K562 (cell line): ENCODE data around the gene ITGAE. TPM values are rescaled to one million over a fixed set of nuclear protein-coding genes. Genes with fewer than 3 reads are reported as not detected.

Source experiments
- ATAC-seq: fragments of 200-7000 bp; cut with Tn5 transposase; 3 replicates; pipeline ENCODE4 v1.9.1; 2020; ENCODE audit warnings: moderate library complexity
- BruUV-seq: library from RNA; stranded (reverse); fragments of 400-500 nt; replicated peaks from 2 replicates; lab custom pipeline; 2021; lab: Mats Ljungman, UMichigan
- CTCF ChIA-PET: fragments of 300-600 bp; formaldehyde crosslinking; extraction: SDS; loops from one replicate; lab custom pipeline; 2021; ENCODE audit warnings: low intra/inter-chr PET ratio; lab: Yijun Ruan, JAX
- POLR2A ChIA-PET: fragments of 300-600, 350-650 bp; sonication (Branson Sonifier 250); formaldehyde crosslinking; extraction: SDS; loops from one replicate; lab custom pipeline; 2021; ENCODE audit warnings: antibody characterized with exemption, inconsistent platforms; lab: Yijun Ruan, JAX
- DNase-seq, 4 experiments: peaks; one replicate each; pipeline versions ENCODE4 v3.0.0 to v3.0.0-alpha.2; 2011 to 2018; ENCODE audit warnings: low spot score in 3 of 4, mixed read lengths in 3 of 4; ENCODE audit errors: extremely low read depth in 1 of 4
- FAIRE-seq: peaks from 2 replicates; lab custom pipeline; 2011; peaks lifted over from hg19 to GRCh38; lab: Jason Lieb, UNC
- H2AFZ ChIP-seq: 2 replicates; pipeline ENCODE4 v1.6.0; 2011; ENCODE audit warnings: low read depth, low read length, control low read depth, inconsistent platforms
- H3K27ac ChIP-seq: fragments of 200-600 bp; 3 replicates; pipeline ENCODE4 v1.8.0; 2011; ENCODE audit warnings: low read depth, mild to moderate bottlenecking, control low read depth, inconsistent platforms, low read length, moderate library complexity, mixed read lengths; ENCODE audit errors: extremely low read depth
- H3K27me3 ChIP-seq, 2 experiments: fragments of 300-600 bp in 1 of 2; 2 replicates in 1 of 2; 3 replicates in 1 of 2; pipeline versions ENCODE4 v1.6.0 to v1.8.0; 2011; ENCODE audit warnings: inconsistent platforms in 2 of 2, low read length in 2 of 2, mild to moderate bottlenecking in 1 of 2, mixed read lengths in 1 of 2, moderate library complexity in 1 of 2; ENCODE audit not compliant: control insufficient read depth in 2 of 2, insufficient read depth in 2 of 2
- H3K36me3 ChIP-seq: fragments of 300-600 bp; 3 replicates; pipeline ENCODE4 v1.8.0; 2011; ENCODE audit warnings: mild to moderate bottlenecking, low read length, inconsistent platforms; ENCODE audit not compliant: control insufficient read depth, insufficient read depth
- H3K4me1 ChIP-seq, 2 experiments: fragments of 200-600 bp in 1 of 2; replicated peaks in 1 of 2; 2 replicates in 1 of 2; 3 replicates in 1 of 2; pipeline versions ENCODE4 v1.5.1 to v1.8.0; 2011; ENCODE audit warnings: inconsistent platforms in 2 of 2, low read length in 2 of 2, mild to moderate bottlenecking in 1 of 2, mixed read lengths in 1 of 2, moderate library complexity in 1 of 2; ENCODE audit not compliant: control insufficient read depth in 2 of 2, insufficient read depth in 2 of 2
- H3K4me2 ChIP-seq: 2 replicates; pipeline ENCODE4 v1.6.1; 2011; ENCODE audit warnings: low read length, control low read depth, inconsistent platforms, mixed read lengths; ENCODE audit not compliant: insufficient read depth
- H3K4me3 ChIP-seq: fragments of 200-600 bp; sonication (generic), shearing (Covaris generic); 2 replicates; pipeline ENCODE4 v1.5.1; 2016; ENCODE audit warnings: control low read depth, inconsistent platforms
- H3K79me2 ChIP-seq: fragments of 200-600 bp; 3 replicates; pipeline ENCODE4 v1.8.0; 2011; ENCODE audit warnings: low read length, inconsistent platforms; ENCODE audit not compliant: control insufficient read depth, insufficient read depth
- H3K9ac ChIP-seq, 2 experiments: 2 replicates each; pipeline versions ENCODE4 v1.6.0 to v1.6.1; 2011; ENCODE audit warnings: low read depth in 2 of 2, low read length in 2 of 2, control low read depth in 1 of 2, inconsistent platforms in 1 of 2, mild to moderate bottlenecking in 1 of 2, mixed read lengths in 1 of 2; ENCODE audit not compliant: insufficient read depth in 1 of 2
- H3K9me1 ChIP-seq: one replicate; pipeline ENCODE4 v1.6.0; 2011; ENCODE audit warnings: inconsistent platforms, mild to moderate bottlenecking, low read length, moderate library complexity; ENCODE audit not compliant: control insufficient read depth, insufficient read depth
- H3K9me3 ChIP-seq: replicated peaks from 2 replicates; pipeline ENCODE4 v1.5.1; 2011; ENCODE audit warnings: low read depth, low read length, inconsistent platforms; ENCODE audit not compliant: control insufficient read depth, insufficient read depth
- H4K20me1 ChIP-seq: replicated peaks from 2 replicates; pipeline ENCODE4 v1.6.1; 2011; ENCODE audit warnings: low read length, inconsistent platforms, mixed read lengths; ENCODE audit not compliant: control insufficient read depth, insufficient read depth
- CSDE1 ChIP-seq, 2 experiments: fragments of 450-650 bp; IDR thresholded peaks; 2 replicates each; pipeline ENCODE4 v1.6.1; 2016; ENCODE audit warnings: mild to moderate bottlenecking in 1 of 2
- MXD1 ChIP-seq: fragments of 250-450 bp; sonication (Bioruptor Pico); IDR thresholded peaks from 2 replicates; pipeline ENCODE4 v1.8.0; 2021; ENCODE audit warnings: borderline replicate concordance, mild to moderate bottlenecking, moderate library complexity; ENCODE audit not compliant: poor library complexity, severe bottlenecking
- TARDBP ChIP-seq: fragments of 450-650 bp; IDR thresholded peaks from 2 replicates; pipeline ENCODE4 v1.6.1; 2016
- YY1 ChIP-seq, 3 experiments: IDR thresholded peaks; 2 replicates each; pipeline ENCODE4 v1.6.1; 2011; ENCODE audit warnings: low read length in 2 of 3, mild to moderate bottlenecking in 2 of 3, moderate library complexity in 2 of 3, borderline replicate concordance in 1 of 3, control low read depth in 1 of 3, low read depth in 1 of 3; ENCODE audit not compliant: insufficient read depth in 3 of 3, insufficient replicate concordance in 2 of 3, control insufficient read depth in 1 of 3, insufficient read length in 1 of 3; ENCODE audit errors: extremely low read depth in 1 of 3
- ZNF445 ChIP-seq: fragments of 250-450 bp; sonication (Bioruptor Pico); IDR thresholded peaks from 2 replicates; pipeline ENCODE4 v1.4.0; 2020; ENCODE audit warnings: low read depth, mild to moderate bottlenecking, moderate library complexity
- WGBS: fragments of 100-300 bp; shearing (Covaris generic); methylation state at CpG from one replicate; pipeline ENCODE4 v1.1.6; 2016; ENCODE audit warnings: low coverage, mixed read lengths; ENCODE audit not compliant: insufficient coverage; ENCODE audit errors: missing lambda C conversion rate; 5-methylcytosine and 5-hydroxymethylcytosine counted together
- in situ Hi-C: fragments of 300-500 bp; cut with MboI; formaldehyde crosslinking; loops from 4 replicates; pipeline ENCODE4 v1.15.0; 2018; ENCODE audit warnings: inconsistent platforms, mixed read lengths
- intact Hi-C: fragments of 100-400 bp; cut with micrococcal nuclease; formaldehyde crosslinking; loops from 2 replicates; pipeline ENCODE4 v1.14.2; 2022
- polyA plus RNA-seq, 8 experiments: library from polyadenylated mRNA; depleted of rRNA in 4 of 8; stranded (reverse) in 5 of 8; unstranded in 3 of 8; fragments of >200 nt; fragmentation: Nextera tagmentation in 2 of 8; fragmentation: Illumina TruSeq in 1 of 8; extraction: Ambion mirVana in 2 of 8; extraction: Trizol in 1 of 8; gene quantifications; 2 replicates each; pipeline versions ENCODE4 v1.2.1 to v1.2.3, GENCODE V29; 2011 to 2014; ENCODE audit warnings: inconsistent platforms in 1 of 8, missing spikeins in 1 of 8
- total RNA-seq, 7 experiments: library from RNA; depleted of rRNA in 6 of 7; stranded (reverse); fragments of >200 nt in 6 of 7; fragmentation: Illumina TruSeq in 2 of 7; extraction: Trizol in 2 of 7; gene quantifications; 2 replicates each; pipeline versions ENCODE4 v1.2.1 to v1.2.3, GENCODE V29; 2011 to 2021; ENCODE audit warnings: low replicate concordance in 1 of 7
- TF ChIP-seq, protein P1 (sequence below): fragments of 450-650 bp; formaldehyde crosslinking; IDR thresholded peaks from 2 replicates; pipeline ENCODE4 v1.4.0; 2022; ENCODE audit warnings: mild to moderate bottlenecking, moderate library complexity
- TF ChIP-seq, protein P2 (sequence below), 2 experiments: fragments of 450-650 bp; formaldehyde crosslinking in 1 of 2; IDR thresholded peaks; 2 replicates each; pipeline versions ENCODE4 v1.4.0 to v1.6.1; 2014 to 2020; ENCODE audit warnings: mild to moderate bottlenecking in 2 of 2, borderline replicate concordance in 1 of 2, low read depth in 1 of 2
- TF ChIP-seq, protein P3 (sequence below): fragments of 450-650 bp; IDR thresholded peaks from 2 replicates; pipeline ENCODE4 v1.6.1; 2016

The ITGAE gene
- total and polyA plus RNA-seq, 9 of the 15 experiments (the other 6 are each of a cell fraction or from before 2014, with no cell fraction given), result 14.8 to 160 (median 27.0) TPM

DNA sequence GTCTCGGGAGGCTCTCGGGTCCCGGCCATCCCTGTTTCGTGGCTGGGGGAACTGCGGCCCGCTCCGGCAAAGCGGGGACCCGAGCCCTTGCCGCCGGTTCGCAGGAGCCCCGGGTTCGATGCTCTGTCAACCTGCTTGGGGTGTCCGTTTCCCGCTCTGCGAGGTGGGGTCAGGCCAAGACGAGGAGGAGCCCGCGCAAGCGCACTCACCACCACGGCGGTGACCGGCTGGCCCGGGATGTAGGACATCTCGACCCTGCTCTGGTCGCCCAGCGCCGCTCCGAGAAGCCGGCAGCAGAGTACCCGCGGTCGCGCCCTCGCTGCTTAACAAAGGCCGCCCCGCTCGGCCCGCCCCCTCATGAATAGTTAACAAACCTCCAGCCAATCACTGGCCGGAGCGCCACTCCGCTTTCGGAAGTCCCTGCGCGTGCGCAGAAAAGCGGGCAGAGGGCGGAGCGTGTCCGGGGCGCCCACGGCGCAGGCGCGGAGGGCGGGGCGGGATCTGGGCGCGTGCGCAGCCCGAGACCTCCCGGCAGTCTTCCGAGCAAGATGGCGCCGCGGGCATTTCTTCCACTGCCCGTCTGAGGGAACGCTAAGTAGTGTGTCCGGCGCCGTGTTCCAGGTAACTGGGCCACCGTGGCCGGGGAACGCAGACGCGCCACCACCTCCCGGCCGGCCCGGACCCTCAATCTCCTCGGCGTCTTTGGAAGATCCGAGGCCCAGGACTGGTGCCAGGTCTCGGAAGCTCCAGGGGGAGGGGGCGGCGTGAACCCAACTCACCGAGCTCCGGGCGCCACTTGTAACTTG, 132.5 kb downstream of the ITGAE start, which contains the start of the genes EMC6 and TAX1BP3:
TSS of gene EMC6 (plus strand) at position 534 of the 806 bp plus-strand sequence. CDS start 335 bp downstream, outside the sequence.
TSS of gene TAX1BP3 (minus strand) at position 300 of the 806 bp plus-strand sequence. CDS start at position 248, 52 bp downstream.
- H3K4me3 ChIP-seq, result peak within 1 kb of the TSS; percentile 87
- under 1% methylated on average over 40 of the region's 89 CpGs for WGBS
- peaks cover 6 to 31% of the 10 kb centered on the region in 2 experiments; a peak in 4 of 5 replicates for H3K4me1 ChIP-seq
- ChIA-PET POLR2A (interaction anchor here (0.6 to 0.8 kb wide), 4 partner anchors 9 to 51 kb away, joined by 3 to 4 read pairs (median 3); no protein-coding TSS in a partner anchor), CTCF (no interaction called here)
- peak within 1 kb of the TSS; percentile 82 for H3K4me2 ChIP-seq
- H3K27ac ChIP-seq, result peak within 1 kb of the TSS; percentile 79
- no peaks in the 10 kb centered on the region; a peak in 1 of 5 replicates for H3K27me3 ChIP-seq
- BruUV-seq, result no TSS peak
- peaks cover 6% of the 10 kb centered on the region for H3K9me1 ChIP-seq
- DNase-seq (peak; percentile 95 to 98 (median 97)), FAIRE-seq (peak; percentile 94), ATAC-seq (peak; percentile 96)
- H3K79me2 ChIP-seq, result peaks cover 20% of the 10 kb centered on the region
- H3K9ac ChIP-seq, result peak within 1 kb of the TSS; percentile 82 to 99
- H3K9me3 ChIP-seq, result no peaks in the 10 kb centered on the region
- H4K20me1 ChIP-seq, result 0 out of 2 replicates have a peak, but pooled peaks cover 16% of the 10 kb centered on the region
- peak within 1 kb of the TSS; percentile 84 for H2AFZ ChIP-seq
- in situ Hi-C loops, result no loop called here
- intact Hi-C loops, result no loop called here
- peaks cover 7% of the 10 kb centered on the region; the same call in 2 of the 3 replicates for H3K36me3 ChIP-seq
- TF ChIP-seq ZNF445 (CRISPR knock-in tag) (no peak), TARDBP (no peak), MXD1 (CRISPR knock-in tag) (no peak), YY1 (IDR thresholded peaks at IDR 0.05; ENCODE audit: borderline replicate concordance in 1 of 3, control insufficient read depth in 1 of 3, extremely low read depth in 1 of 3, insufficient read depth in 3 of 3, insufficient read length in 1 of 3, insufficient replicate concordance in 2 of 3, low read depth in 1 of 3, low read length in 2 of 3) (peak; percentile 86 to 96 (median 93)), CSDE1 (IDR thresholded peaks at IDR 0.05) (no peak)
- TF ChIP-seq, protein P1, sequence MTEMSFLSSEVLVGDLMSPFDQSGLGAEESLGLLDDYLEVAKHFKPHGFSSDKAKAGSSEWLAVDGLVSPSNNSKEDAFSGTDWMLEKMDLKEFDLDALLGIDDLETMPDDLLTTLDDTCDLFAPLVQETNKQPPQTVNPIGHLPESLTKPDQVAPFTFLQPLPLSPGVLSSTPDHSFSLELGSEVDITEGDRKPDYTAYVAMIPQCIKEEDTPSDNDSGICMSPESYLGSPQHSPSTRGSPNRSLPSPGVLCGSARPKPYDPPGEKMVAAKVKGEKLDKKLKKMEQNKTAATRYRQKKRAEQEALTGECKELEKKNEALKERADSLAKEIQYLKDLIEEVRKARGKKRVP (CRISPR knock-in tag), result no peak
- TF ChIP-seq, protein P2, sequence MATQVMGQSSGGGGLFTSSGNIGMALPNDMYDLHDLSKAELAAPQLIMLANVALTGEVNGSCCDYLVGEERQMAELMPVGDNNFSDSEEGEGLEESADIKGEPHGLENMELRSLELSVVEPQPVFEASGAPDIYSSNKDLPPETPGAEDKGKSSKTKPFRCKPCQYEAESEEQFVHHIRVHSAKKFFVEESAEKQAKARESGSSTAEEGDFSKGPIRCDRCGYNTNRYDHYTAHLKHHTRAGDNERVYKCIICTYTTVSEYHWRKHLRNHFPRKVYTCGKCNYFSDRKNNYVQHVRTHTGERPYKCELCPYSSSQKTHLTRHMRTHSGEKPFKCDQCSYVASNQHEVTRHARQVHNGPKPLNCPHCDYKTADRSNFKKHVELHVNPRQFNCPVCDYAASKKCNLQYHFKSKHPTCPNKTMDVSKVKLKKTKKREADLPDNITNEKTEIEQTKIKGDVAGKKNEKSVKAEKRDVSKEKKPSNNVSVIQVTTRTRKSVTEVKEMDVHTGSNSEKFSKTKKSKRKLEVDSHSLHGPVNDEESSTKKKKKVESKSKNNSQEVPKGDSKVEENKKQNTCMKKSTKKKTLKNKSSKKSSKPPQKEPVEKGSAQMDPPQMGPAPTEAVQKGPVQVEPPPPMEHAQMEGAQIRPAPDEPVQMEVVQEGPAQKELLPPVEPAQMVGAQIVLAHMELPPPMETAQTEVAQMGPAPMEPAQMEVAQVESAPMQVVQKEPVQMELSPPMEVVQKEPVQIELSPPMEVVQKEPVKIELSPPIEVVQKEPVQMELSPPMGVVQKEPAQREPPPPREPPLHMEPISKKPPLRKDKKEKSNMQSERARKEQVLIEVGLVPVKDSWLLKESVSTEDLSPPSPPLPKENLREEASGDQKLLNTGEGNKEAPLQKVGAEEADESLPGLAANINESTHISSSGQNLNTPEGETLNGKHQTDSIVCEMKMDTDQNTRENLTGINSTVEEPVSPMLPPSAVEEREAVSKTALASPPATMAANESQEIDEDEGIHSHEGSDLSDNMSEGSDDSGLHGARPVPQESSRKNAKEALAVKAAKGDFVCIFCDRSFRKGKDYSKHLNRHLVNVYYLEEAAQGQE (IDR thresholded peaks at IDR 0.05; ENCODE audit: borderline replicate concordance), result 0 out of 2 replicates have a peak, but pooled peaks have one; percentile 48
- TF ChIP-seq, protein P2 (CRISPR knock-in tag; IDR thresholded peaks at IDR 0.05; ENCODE audit: low read depth), result no peak
- TF ChIP-seq, protein P3, sequence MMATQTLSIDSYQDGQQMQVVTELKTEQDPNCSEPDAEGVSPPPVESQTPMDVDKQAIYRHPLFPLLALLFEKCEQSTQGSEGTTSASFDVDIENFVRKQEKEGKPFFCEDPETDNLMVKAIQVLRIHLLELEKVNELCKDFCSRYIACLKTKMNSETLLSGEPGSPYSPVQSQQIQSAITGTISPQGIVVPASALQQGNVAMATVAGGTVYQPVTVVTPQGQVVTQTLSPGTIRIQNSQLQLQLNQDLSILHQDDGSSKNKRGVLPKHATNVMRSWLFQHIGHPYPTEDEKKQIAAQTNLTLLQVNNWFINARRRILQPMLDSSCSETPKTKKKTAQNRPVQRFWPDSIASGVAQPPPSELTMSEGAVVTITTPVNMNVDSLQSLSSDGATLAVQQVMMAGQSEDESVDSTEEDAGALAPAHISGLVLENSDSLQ, result no peak
